SU-DHL-6 (cell line): ENCODE data around the gene NPTXR.

Experiments used
- CTCF ChIP-seq: fragments of 200-600 bp; sonication (generic); IDR thresholded peaks from one replicate; pipeline ENCODE4 v1.5.1; 2017; ENCODE audit warnings: antibody characterized with exemption, mild to moderate bottlenecking, low read length, moderate library complexity; ENCODE audit not compliant: insufficient read depth, poor library complexity, severe bottlenecking
- EZH2phosphoT487 ChIP-seq: fragments of 200-600 bp; sonication (generic), shearing (Covaris generic); conservative IDR thresholded peaks from 2 replicates; pipeline ENCODE4 v1.6.1; 2018; ENCODE audit warnings: mild to moderate bottlenecking, antibody characterized with exemption, low read length, moderate library complexity, mixed read lengths

- no peak for TF ChIP-seq CTCF
- no peak for TF ChIP-seq EZH2phosphoT487
Measured at GRCh38 chr22:38833061-38833460, 10.8 kb downstream of the NPTXR start.
